IPS DF 4.7 (cell line): ENCODE measurements around the gene CBX1.
"Not testable (repeated sequence)": the region's sequence is repeated elsewhere in the genome, so short reads cannot be mapped to it uniquely, and the experiment has no call there.

Source experiments
- DNase-seq: peaks from one replicate; pipeline ENCODE4 v3.0.0-alpha.2; 2013; ENCODE audit warnings: low spot score; ENCODE audit errors: extremely low read depth

CBX1 gene

GRCh38 chr17:48074322-48075081 lies 26.8 kb downstream of the CBX1 start:
- no peak for DNase-seq

GRCh38 chr17:48073566-48074094 lies 27.6 kb downstream of the CBX1 start:
- not testable (repeated sequence) for DNase-seq

GRCh38 chr17:48072811-48073210 lies 28.5 kb downstream of the CBX1 start:
- not testable (repeated sequence) for DNase-seq

GRCh38 chr17:48071654-48072053 lies 29.6 kb downstream of the CBX1 start:
- DNase-seq = no peak

- DNase-seq = no peak
These were observed 31.1 kb downstream of the CBX1 start for GRCh38 chr17:48070195-48070594.

- DNase-seq = no peak
These were observed 32.8 kb downstream of the CBX1 start for GRCh38 chr17:48068491-48068961.

- not testable (repeated sequence) for DNase-seq
These were observed 33.5 kb downstream of the CBX1 start for GRCh38 chr17:48067808-48068207.

- DNase-seq = no peak
These were observed 34.0 kb downstream of the CBX1 start for GRCh38 chr17:48067245-48067644.

- DNase-seq = no peak
These were observed 34.6 kb downstream of the CBX1 start for GRCh38 chr17:48066656-48067055.

GRCh38 chr17:48066192-48066591 lies 35.1 kb downstream of the CBX1 start:
- DNase-seq = no peak

GRCh38 chr17:48064638-48065037 lies 36.6 kb downstream of the CBX1 start:
- DNase-seq = no peak

GRCh38 chr17:48062273-48062672 lies 39.0 kb downstream of the CBX1 start:
- DNase-seq = no peak

GRCh38 chr17:48060249-48060648 lies 41.0 kb downstream of the CBX1 start:
- no peak for DNase-seq

GRCh38 chr17:48059125-48059668 lies 42.1 kb downstream of the CBX1 start:
- DNase-seq = no peak

- DNase-seq = no peak
These were observed 42.7 kb downstream of the CBX1 start for GRCh38 chr17:48058393-48059124.

GRCh38 chr17:48057626-48058025 lies 43.7 kb downstream of the CBX1 start:
- DNase-seq = no peak

GRCh38 chr17:48056879-48057278 lies 44.4 kb downstream of the CBX1 start:
- DNase-seq = no peak

- no peak for DNase-seq
These were observed 45.0 kb downstream of the CBX1 start for GRCh38 chr17:48056246-48056745.

GRCh38 chr17:48055531-48056245 lies 45.6 kb downstream of the CBX1 start:
- DNase-seq = peak; percentile 83

- peak; percentile 99 for DNase-seq
These were observed 46.8 kb downstream of the CBX1 start for GRCh38 chr17:48054238-48055185.
